HL-60 (cell line): ENCODE results near the gene VSIG1.

Source experiments
- DNase-seq, 2 experiments: peaks; one replicate each; pipeline ENCODE4 v3.0.0-alpha.2; 2010 to 2020; ENCODE audit warnings: low read depth in 1 of 2, low spot score in 1 of 2
- H3K27ac ChIP-seq: fragments of 250-450 bp; sonication (Bioruptor Pico); replicated peaks from 2 replicates; pipeline ENCODE4 v1.5.1; 2020; ENCODE audit warnings: mild to moderate bottlenecking, moderate library complexity
- H3K27me3 ChIP-seq: fragments of 250-450 bp; sonication (Bioruptor Pico); 2 replicates; pipeline ENCODE4 v1.5.1; 2021; ENCODE audit warnings: mild to moderate bottlenecking, moderate library complexity; ENCODE audit not compliant: insufficient read depth, poor library complexity, severe bottlenecking
- H3K4me3 ChIP-seq: replicated peaks from 2 replicates; pipeline ENCODE4 v1.5.1; 2011; ENCODE audit warnings: mild to moderate bottlenecking, control low read depth, low read length; ENCODE audit not compliant: insufficient read depth
- GABPA ChIP-seq: IDR thresholded peaks from 2 replicates; pipeline ENCODE4 v1.6.1; 2012; ENCODE audit warnings: low read depth
- POLR2AphosphoS5 ChIP-seq: IDR thresholded peaks from 2 replicates; pipeline ENCODE4 v1.6.1; 2012; ENCODE audit warnings: low read depth
- REST ChIP-seq: IDR thresholded peaks from 2 replicates; pipeline ENCODE4 v1.6.1; 2012; ENCODE audit warnings: low read depth; ENCODE audit not compliant: insufficient replicate concordance
- SPI1 ChIP-seq: IDR thresholded peaks from 2 replicates; pipeline ENCODE4 v1.6.1; 2012; ENCODE audit warnings: low read depth, mild to moderate bottlenecking, borderline replicate concordance
- TF ChIP-seq, protein P1 (sequence below): IDR thresholded peaks from one replicate; pipeline ENCODE4 v1.5.1; 2011; ENCODE audit warnings: low read length, control low read depth, inconsistent platforms; ENCODE audit not compliant: insufficient read depth

Gene VSIG1

DNA sequence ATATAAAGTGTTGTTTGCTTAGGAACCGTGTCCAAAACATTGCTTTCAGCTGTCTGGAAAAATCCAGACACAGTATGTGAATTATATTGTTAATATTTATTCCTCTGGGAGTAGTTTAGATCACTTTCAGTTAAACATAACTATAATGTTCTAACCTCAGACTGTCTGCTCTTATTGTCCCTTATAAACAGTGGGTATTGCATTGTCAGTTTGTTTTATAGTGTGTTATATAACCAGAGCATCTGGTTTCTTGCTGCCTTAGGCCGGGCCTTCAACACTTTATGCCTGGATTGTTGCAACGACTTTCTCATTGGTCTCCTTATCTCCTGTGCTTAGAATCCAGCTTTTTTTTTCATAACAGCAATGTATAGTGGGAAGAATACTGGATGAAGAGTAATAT is 73.1 kb downstream of the VSIG1 start:
- H3K27ac ChIP-seq, result no peak overlapping the region
- no peak overlapping the region for H3K4me3 ChIP-seq
- DNase-seq, result no peak
- H3K27me3 ChIP-seq, result no peaks in the 10 kb centered on the region
- TF ChIP-seq SPI1, result no peak

DNA sequence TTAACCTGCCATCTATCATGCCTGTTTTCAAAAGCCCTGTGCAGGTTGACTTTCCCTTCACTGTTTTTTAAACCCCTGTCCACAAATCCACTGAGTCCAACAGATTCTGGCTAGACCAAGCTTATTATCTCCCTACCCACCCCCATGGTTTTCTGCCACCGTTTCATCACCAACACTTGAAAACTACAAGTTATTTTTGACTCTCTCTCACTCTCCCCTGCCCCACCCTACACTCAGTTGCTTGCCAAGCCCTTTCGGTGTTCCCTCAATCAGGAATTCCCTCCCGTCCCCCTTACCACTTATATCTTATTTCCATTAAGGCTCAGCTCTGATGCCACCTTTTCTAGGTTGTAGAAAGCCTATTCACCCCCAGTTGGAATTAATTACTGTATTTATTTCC is 76.4 kb downstream of the VSIG1 start:
- TF ChIP-seq REST (no peak), GABPA (no peak), POLR2AphosphoS5 (no peak), SPI1 (no peak)
- TF ChIP-seq, protein P1, sequence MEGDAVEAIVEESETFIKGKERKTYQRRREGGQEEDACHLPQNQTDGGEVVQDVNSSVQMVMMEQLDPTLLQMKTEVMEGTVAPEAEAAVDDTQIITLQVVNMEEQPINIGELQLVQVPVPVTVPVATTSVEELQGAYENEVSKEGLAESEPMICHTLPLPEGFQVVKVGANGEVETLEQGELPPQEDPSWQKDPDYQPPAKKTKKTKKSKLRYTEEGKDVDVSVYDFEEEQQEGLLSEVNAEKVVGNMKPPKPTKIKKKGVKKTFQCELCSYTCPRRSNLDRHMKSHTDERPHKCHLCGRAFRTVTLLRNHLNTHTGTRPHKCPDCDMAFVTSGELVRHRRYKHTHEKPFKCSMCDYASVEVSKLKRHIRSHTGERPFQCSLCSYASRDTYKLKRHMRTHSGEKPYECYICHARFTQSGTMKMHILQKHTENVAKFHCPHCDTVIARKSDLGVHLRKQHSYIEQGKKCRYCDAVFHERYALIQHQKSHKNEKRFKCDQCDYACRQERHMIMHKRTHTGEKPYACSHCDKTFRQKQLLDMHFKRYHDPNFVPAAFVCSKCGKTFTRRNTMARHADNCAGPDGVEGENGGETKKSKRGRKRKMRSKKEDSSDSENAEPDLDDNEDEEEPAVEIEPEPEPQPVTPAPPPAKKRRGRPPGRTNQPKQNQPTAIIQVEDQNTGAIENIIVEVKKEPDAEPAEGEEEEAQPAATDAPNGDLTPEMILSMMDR, result no peak
- Histone ChIP-seq H3K27ac (no peak overlapping the region), H3K27me3 (no peaks in the 10 kb centered on the region), H3K4me3 (no peak overlapping the region)
- no peak for DNase-seq

GRCh38 chrX:108122748-108123147 is 77.9 kb downstream of the VSIG1 start:
- no peak overlapping the region for H3K27ac ChIP-seq
- TF ChIP-seq REST (no peak), GABPA (no peak), POLR2AphosphoS5 (no peak), SPI1 (no peak)
- TF ChIP-seq, protein P1, result no peak

GRCh38 chrX:108123591-108124366 is 78.9 kb downstream of the VSIG1 start:
- Histone ChIP-seq H3K27ac (no peak overlapping the region), H3K27me3 (no peaks in the 10 kb centered on the region), H3K4me3 (no peak overlapping the region)
- DNase-seq, result no peak
- TF ChIP-seq GABPA, result no peak
- no peak for TF ChIP-seq POLR2AphosphoS5
- no peak for TF ChIP-seq REST
- TF ChIP-seq, protein P1, result no peak
- TF ChIP-seq SPI1, result no peak

More at GRCh38 chrX:108122748-108123147, 77.9 kb downstream of the VSIG1 start:
- Histone ChIP-seq H3K4me3 (no peak overlapping the region), H3K27me3 (no peaks in the 10 kb centered on the region)
- no peak for DNase-seq
